GM10847 (cell line): Measurements from ENCODE around the gene PTPRR.

Source experiments
- POLR2A ChIP-seq: IDR thresholded peaks from 2 replicates; pipeline ENCODE4 v1.6.1; 2011; ENCODE audit not compliant: insufficient read length; ENCODE audit errors: extremely low read depth

Gene PTPRR

DNA sequence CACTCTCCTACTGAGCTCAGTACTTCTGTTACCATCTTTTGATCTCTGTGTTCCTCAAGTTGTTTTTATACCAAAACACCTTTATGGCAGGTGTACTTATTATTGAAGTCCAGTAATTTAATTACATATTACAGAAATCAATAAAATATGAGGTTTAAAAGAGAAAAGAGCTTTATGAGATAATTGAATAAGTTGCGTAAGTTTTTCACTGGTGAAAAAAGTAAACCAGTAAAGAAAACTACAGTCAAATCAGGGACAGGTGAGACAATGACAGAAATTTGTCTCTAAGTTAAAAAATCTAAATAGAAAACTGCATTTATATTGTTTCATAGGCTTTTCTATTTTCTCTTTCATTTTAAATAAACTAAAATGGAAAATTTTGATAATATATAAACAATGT is 254.2 kb downstream of the PTPRR start:
- no peak for TF ChIP-seq POLR2A

DNA sequence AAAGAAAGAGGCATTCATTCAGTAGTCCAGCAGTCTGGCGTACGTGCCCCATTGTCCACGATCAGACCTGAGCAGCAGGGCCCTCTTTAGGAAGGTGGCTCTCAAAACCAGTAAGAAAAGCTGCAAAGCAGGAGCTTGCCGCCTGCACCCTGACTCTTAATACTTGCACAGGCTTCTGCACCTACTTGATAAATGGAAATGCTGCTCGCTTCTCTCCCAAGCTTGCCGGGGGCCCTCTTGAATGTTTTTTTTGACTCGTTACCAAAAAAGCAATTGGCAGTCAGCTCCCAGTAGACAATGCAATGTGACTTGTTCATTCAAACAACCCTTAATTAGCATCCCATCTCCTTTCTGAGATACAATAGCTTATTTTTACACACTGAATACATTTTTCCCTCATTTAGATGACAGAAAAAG is 256.1 kb downstream of the PTPRR start:
- no peak for TF ChIP-seq POLR2A

DNA sequence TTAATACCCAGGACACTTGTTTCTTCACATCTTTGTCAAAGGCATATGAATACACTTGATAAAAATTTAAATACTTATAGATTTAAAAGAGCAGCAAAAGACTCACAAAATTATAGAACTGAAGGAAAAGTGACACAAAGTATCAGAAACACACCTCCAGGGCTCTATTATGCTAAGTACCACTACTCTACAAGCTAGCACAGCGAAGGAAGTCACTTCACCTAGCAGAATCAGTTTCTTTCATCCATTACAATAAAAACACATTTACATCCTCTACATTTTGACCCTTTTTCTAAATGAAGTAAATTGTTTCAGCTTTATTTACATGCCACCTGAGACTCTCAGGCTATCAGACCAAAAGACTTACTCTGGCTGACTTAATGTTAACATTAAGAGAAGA is 256.7 kb downstream of the PTPRR start:
- TF ChIP-seq POLR2A, result no peak

DNA sequence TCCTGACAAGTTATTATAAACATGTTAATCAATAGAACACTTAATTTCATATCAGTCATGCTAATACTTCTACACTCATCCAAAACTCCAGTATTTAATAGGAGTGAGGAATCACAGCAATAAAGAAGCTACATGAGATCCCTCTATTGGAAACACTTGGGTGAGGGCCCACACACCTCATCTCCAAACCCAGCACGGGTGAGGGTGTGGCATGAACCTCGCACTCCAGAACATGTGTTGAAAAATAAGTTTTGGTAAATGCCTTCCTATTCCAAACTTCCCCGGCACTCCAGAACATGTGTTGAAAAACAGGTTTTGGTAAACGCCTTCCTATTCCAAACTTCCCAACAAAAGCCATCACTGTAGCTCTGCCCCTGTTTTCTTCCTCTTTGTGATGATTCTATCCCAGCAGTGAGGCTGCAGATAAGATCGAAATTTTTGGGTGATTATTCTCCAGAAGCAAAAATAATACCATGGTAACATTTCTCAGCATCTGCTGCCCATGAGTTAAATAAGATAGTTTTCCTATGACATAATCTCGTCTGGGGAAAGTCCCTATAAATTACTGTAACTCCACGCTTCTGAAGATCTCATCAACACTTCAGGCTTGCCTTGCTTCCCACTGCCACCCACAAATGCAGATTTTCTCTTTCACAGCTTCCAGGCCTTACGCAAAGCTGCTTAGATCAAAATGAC is 258.9 kb downstream of the PTPRR start:
- TF ChIP-seq POLR2A, result no peak

DNA sequence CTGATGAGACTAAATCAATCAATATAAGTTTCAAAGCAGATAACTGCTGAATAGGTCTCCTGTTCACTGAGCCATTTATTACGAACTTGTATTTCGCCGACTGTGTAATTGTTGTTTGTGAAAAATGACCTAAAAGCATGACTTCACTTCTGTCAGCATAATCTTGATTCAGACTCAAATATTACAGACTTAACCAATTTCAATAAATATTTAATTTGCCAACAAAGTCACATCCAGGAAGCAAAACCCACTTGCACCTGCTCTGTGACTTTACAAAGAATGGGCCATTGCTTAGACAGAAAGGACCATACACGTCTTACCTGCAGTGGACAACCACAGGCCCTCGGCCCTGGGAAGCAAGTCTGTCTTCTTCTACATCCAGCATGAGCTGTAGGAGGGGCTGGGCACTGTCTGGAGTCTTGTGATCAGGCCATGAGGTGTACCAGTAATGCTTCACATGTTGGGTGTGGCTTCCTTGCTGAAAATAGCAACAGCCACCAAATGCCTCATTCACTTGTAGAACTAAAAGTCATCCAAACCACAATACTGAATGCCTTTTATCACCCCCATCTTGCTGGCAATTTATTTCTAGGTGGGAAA is 259.8 kb downstream of the PTPRR start:
- TF ChIP-seq POLR2A, result no peak

DNA sequence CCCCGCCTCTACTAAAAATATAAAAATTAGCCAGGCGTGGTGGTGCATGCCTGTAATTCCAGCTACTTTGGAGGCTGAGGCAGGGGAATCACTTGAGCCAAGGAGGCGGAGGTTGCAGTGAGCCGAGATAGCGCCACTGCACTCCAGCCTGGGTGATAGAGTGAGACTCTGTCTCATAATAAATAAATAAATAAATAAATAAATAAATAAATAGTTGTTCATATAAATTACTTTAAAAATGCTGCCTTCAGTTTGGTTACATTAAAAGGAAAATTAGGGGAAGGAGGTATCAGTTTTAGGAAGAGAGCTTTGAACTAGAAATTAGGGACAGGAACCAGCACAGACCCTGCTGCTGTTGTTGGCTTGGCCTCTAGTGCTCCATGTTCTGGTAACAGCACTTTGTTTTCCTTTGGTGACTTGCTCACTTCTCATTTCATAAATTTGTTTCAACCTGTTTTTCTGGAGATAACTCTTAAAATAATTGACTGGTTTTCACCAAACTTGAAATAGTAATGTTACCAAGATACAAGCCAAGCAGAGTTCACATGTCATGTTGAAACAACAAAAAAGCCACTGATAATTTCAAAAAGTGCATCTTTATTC is 260.4 kb downstream of the PTPRR start:
- TF ChIP-seq POLR2A, result no peak

DNA sequence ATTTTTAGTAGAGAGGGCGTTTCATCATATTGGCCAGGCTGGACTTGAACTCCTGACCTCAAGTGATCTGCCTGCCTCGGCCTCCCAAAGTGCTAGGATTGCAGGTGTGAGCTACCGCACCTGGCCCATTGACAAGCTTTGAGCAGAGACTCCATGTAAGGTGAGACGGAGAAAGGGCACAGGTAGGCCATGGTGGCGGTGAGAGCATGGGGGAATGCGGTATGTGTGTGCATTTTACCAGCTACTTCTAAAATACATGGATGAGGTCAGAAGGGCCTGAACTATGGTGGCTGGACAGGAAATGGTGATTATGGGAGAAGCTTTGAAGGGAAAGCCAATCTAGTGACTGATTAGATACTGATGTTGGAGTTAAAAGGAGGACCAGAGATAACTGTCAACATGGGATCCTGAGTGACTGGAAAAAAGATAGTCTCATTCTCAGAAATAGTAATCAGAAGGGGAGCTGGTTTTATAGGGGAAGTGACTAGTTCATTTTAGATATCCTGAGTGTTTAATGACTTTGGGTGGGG is 261.4 kb downstream of the PTPRR start:
- TF ChIP-seq POLR2A, result no peak

DNA sequence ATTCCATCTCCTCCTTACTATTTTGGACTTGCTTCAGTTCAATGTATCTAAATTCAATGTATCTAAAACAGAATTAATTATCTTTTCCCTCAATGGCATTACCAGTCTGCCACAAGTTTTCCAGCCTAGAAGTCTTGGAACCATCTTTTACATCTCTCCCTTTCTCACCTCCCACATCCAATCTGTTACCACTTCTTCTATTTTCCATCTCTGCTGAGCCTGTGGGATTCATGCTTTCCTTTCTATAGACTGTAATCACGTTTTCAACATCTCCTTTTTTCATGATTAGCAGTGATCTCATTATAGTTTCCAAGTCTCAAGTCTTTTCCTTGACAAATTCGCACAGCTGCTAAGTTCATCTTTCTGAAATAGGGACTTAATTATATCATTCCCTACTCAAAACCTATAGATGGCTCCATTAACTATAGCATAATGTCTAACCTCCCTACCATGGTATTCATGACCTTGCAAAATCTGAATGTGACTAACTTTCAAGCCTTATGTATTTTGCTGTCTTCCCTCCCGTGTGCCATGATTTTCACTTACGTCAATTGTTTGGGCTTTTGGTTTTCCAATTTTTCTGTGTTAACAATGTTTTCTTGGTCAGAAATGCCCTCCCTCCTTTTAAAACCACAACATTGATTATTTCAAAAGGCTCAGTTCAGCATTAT is 262.8 kb downstream of the PTPRR start:
- no peak for TF ChIP-seq POLR2A

DNA sequence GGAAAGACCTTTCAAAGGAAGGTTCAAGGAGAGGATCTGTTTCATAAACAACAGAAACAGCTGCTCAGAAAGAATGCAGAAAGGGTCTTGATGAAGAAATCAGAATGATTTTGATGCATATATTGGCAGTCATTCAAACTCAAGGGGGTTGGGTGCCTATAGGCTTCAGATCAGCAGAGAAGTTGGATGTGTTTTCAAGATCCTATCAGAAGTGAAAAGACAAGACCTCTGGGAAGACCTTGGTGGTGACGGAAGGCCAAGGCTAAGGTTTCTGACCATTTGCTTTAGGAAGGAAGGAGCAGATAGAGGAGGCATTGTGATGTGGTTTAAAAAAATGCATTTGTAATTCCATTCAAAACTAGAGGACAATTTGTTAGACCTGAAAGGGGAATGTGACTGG is 268.1 kb downstream of the PTPRR start:
- TF ChIP-seq POLR2A, result no peak

DNA sequence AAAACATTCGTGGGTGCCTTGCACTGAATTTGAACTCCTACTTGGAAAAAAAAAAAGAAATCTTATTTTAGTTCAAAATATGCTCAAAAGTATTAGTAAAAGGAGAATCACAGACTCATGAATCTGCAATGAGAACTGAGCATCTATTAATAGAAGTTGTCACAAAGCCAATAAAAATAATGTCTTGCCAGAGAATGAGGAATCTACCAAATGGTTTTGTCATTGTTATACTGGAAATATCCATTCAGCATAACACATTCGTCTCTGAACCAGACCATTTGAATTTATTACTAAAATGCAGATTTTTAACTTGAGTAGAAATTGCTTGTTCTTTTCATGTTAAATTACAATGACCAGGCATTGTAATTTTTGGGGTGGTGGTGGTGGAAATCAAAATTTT is 271.7 kb downstream of the PTPRR start:
- TF ChIP-seq POLR2A, result no peak

DNA sequence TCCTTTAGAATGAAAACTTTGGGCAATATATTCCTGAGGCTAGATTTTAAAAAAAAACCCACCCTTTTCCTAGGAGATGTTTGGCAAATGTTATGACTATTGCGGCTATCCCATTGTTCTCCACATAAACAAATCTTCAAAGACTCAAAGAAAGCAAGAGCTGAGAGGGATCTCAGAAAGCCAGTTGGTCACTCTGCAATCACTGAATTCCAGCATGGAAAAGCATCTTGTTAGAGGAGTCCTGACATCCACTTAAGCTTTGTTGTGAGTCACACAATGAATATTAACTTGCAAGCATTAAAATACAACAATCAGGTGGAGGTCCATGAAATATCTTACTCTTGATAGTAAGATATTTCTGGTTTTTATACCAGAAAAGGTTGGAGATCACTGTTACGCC is 272.3 kb downstream of the PTPRR start:
- TF ChIP-seq POLR2A, result no peak

DNA sequence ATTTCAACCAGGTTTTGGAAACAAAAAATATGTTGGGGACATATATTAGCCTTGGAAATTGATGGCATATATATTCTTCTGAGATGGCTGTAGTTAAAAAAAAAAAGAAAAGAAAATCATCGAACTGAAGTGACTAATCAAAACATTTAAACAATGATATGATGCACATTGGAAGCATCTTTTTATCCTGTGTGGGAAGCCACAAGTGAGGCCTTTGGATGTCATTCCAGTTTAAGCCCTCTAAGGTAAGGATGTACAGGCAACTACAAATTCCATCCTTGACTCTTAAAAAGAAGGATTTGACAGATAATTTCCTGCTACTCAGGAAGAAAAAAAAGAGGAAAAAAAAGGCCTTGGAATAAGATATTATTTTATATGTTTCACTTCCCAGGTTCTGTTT is 273.7 kb downstream of the PTPRR start:
- TF ChIP-seq POLR2A, result no peak

DNA sequence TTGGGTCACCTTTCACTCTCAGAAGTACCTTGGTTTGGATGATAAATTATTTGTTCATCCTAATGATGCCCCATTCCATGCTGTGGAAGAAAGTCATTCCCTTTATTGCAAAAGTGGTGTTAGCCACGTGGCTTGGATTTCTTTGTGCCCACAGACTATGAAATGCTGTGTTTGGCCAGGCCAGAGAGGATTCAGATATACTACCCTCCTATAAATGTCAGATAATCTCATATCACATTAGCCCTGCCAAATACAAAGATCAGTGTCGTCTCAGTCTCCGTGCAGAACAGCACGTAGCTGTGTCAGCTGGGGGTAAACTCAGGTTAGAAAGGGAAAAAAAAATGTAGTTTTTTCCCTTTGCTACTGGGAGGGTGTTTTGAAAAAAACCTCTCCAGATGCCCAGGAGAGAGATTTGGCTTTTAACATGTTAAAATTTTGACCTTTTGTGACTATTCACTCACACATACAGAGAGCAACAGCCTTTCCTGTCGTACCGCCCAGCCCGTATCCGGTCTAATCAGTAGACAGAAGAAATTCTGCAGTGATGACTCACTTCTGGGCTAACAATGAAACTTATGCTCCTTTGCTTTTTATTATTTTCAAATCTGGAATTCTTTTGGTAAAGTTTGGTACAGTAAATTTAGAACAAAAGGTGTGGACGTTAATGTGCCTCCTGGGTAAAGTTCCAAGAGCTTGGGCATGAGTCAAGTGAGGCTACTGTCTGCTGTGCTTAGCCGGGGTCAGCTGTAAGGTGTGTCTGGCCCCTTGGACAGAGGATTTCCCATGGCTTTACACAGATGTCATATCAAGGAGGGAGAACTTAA is 274.8 kb downstream of the PTPRR start:
- TF ChIP-seq POLR2A, result no peak

DNA sequence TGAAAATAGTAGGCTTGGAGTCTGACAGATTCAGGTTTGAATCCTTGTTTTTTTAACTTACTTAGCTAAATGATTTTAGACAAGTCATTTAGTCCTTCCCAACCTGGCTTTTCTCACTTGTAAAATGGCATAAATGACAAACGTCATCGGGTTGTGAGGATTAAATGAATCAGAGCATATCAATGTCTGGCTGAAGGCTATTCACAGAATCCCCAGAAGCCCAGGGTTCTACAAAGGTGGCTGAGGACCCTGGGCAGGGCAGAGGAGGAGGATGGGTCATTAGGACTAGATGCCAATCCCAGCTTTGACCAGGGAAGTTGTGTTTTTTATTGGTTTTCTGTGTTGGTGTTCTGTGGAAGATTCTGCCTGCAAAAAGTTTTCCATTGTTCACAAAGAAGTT is 275.7 kb downstream of the PTPRR start:
- no peak for TF ChIP-seq POLR2A

DNA sequence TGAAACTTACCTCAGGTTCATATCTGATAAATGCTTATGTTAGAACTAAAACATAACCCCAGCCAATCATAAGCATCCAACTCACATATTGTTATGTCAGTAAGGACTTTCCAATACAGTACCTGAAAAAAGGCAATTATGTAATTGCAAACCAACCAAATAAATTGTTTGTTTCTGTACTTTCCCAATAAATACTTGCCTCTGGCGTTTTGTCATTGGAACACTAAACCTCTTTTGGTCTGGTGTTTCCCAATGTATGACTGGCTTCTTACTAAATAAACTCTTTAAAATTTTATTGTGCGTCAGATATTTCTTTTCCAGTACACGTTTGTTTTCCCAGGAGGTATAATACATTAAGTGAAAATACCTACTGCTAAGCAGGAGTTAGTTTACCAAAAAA is 276.6 kb downstream of the PTPRR start:
- TF ChIP-seq POLR2A, result no peak
